ENCODE measurements around the gene C18orf63.
"Not testable (repeated sequence)": the region's sequence is repeated elsewhere in the genome, so short reads cannot be mapped to it uniquely, and the experiment has no call there.

The C18orf63 gene

DNA sequence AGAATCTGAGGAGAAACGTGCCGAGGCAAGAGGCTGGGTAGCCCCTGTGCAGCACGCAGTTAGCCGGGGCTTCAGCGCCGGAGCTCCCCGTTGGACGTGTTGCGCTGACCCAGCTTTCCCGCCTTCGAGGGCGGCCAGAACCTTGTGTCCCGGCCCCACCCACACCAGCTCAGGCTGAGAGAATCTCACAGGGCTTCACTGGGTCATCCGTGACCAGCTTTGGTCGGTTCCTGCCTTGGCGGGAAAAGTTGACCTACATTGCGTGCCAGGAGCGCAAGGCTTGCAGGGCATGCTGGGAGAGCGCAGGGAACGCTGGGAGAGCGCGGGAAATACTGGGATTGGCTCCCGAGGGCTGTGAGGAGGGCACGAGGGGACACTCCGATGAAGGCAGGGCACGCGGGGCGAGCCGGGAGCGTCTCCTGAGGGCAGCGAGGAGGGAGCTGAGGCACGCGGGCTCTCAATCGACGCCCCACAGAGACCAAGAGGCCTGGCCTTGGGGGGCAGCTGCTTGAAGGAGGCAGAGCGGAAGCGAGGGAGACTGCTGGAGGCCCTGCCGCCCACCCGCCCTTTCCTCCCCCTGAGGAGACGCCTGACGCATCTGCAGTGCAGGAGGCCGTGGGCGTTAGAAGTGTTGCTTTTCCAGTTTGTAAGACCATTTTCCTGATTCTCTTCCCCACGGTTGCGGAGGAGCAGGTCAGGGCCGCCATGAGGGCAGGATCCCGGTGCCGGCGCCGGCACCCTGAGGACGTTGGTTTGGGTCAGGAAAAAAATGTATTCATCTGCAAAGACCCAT, at the start of gene C18orf63:
Gene C18orf63, plus strand, starts transcription at position 376 of the 793 bp plus-strand sequence. CDS start 2,027 bp downstream, outside the sequence.
- no peak for DNase-seq (ENCODE audit: low read depth in 2 of 2, low spot score in 1 of 2)

DNA sequence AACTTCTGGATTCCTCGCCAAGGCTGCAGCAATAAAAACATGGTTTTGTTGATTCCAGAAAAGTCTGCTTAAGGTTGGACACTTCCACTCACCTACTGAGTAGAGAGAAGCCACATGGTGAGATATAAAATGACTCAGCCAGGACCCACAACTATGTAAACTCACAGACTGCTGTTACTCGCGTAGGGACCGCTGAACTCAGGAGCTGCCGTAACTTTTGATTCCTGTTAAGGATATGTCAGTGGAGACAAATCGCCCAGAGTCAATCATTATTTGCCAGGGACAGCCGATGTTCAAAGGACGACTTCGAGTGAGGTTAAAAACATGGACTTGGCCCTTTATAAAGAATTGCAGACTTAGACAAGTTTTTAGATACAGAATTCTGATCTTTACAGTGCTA, 49.5 kb upstream of the C18orf63 start:
- no peak for DNase-seq (ENCODE audit: low read depth in 2 of 2, low spot score in 1 of 2)

DNA sequence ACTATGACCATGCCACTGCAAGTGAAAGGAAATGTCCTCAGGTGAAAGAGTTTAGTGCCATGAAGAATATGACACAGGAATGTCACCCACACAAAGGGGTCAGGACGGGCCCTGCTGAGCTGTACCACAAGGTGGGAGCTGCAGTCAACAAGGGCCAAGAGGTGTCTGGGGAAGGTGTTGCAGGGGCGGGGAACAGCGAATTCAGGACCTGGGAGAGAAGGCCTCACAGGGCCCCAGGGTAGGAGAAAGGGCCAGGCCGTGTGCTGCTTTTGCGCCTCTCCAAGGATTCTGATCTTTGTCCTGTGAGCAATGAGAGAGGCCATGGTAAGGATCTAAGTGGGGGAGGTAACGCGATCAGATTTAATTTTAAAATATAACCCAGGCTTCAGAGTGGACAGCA, 47.5 kb upstream of the C18orf63 start:
- DNase-seq (ENCODE audit: low read depth in 2 of 2, low spot score in 1 of 2), result no peak

DNA sequence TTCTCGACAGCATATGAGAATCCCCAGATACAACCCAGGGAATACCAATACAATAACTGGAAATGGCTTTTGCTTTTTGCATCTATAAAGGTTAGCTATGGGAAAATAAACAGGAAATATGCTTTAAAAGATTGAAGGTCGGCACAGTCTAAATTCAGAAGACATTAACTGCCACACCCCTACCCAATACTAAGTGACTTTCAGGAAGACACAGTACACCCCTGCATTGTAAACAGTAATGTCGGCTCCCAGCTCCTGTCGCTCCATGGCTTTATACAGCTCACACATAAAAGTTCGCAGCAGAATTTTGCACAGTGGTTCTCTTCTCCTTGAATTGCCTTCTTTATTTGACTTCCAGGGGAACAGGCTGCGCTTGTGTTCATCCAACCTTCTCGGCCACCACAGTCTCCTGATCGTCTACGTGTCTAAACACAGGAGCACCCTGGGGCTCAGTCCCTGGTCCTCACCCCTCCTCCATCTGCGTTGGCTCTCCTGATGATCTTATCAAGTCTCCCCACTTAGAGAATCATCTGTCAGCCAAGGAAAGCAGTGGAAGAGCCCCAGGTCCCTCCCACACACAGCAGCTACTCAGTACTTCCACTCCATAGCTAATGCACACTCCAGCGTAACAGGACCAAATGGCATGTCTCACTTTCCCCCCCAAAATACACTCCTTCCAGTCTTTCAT, 46.6 kb upstream of the C18orf63 start:
- no peak for DNase-seq (ENCODE audit: low read depth in 2 of 2, low spot score in 1 of 2)

DNA sequence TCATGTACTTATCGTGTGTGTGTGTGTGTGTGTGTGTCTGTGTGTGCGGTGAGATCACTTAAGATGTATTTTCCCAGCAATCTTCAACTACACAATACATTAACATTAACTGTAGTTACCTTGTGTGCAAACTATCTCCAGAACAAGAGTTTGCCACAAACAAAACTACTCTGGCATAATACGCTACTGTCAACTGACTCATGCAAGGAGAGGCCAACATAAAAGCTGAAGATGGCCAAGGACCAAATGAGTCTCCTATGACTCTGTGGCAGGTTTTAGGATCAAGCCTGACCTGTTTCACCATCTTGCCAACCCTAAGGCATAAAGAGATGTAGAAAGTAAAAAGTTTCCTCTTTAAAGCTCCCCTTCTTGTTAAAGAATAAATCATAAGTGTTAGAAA, 44.0 kb upstream of the C18orf63 start:
- DNase-seq (ENCODE audit: low read depth in 2 of 2, low spot score in 1 of 2), result no peak

DNA sequence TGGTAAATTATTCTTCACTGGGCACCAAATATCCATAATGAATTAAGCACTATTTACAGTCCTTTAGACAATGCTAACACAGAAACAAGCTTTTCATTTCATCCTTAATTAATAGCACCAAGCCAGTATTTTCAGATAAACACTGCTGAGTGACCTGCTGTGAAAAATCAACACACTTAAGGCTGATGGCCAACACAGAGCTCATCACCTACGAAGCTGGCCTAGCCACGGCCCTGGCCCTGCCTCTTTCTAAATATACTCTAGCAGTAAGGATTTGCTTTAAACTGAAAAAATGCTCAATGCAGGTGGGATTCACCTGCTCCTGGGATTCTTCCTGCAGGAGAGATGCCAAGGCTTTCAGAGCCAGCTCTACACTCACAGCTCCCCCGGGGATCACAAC, 42.2 kb upstream of the C18orf63 start:
- no peak for DNase-seq (ENCODE audit: low read depth in 2 of 2, low spot score in 1 of 2)

DNA sequence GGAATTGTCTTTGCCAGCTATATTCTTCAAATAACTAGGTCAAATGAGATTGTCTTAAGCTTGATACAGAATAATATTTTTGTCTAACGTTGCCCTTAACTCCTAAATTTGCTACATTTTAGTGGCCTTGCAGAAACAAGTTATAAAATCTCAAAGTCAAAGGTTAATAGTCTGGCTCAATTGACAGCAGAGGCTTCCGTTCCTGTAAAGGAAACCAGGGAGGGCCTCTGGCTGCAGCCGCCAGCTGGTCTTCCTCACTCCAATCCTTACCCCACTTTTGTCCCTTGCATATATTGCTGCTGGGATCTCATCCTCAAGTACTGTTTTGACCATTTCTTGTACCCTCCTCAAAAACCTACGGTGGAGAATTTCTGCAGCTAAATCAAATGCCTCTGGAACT, 40.9 kb upstream of the C18orf63 start:
- DNase-seq (ENCODE audit: low read depth in 2 of 2, low spot score in 1 of 2), result no peak

DNA sequence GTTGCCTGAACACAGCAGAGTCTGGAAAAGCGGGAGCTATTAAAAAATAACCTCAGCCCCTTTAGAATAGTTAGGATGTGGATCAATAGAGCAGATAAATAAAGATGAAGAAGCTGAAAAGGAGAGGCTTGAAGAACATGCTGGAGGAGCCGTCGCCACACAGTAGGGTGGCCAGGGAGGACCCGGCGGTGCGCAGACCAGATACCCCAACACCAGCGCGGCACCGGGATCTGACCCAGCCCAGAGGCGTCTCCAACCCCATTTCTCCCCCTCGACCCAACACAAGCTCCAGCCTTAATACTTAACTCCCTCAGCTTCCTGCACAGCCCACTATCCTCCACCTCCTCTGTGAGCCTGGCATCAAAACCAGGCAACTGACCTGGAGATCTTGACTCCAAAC, 39.9 kb upstream of the C18orf63 start:
- DNase-seq (ENCODE audit: low read depth in 2 of 2, low spot score in 1 of 2), result no peak

DNA sequence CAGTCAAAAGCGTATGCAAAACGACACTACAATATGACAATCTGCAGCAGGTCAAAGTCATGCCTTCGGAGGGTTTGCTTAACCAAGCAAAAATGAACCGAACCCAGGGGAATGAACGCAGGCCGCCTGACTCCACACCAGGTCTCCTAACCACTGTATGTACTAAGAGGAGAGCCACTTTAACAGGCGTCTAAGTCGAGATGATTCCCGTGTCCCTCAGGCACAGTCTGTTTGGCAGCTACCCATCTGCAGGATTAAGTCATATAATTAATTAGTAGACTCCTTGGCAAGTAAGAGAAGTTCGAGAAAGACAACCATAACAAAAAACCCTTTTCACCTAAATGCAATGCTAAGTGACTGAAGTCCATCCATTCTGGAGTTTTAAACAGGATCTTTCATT, 39.0 kb upstream of the C18orf63 start:
- DNase-seq (ENCODE audit: low read depth in 2 of 2, low spot score in 1 of 2), result no peak

DNA sequence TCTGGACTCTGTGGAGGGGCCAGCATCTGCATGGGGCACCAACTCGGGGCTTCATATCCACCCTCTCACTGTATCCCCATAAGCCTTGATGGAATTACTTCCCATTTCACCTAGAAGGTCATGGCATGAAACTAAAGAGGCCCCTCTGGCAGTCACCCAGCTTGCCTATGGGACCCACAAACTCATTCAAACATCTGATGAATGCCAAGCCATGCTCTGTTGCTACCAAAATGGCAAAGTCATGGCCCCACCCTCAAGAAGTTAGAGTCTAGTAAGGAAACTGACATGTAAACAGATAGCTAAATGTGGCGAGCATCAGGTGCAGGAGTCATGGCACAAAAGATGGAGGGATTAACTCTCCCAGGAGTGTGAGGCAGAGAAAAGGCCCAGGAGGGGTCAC, 38.3 kb upstream of the C18orf63 start:
- DNase-seq (ENCODE audit: low read depth in 2 of 2, low spot score in 1 of 2), result no peak

DNA sequence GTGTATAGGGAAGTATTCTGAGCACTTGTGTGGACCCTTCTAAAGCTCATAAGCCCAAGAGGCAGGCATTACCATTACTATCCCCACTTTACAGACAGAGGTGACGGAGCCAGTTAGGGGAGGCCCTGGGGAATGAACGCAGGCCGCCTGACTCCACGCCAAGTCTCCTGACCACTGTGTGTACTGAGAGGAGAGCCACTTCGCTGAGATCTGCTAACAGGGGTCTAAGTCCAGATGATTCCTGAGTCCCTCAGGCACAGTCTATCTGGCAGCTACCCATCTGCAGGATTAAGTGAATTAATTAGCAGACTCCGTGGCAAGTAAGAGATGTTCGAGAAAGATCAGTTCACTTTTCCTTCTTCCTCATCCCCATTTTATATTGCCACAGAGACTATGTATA, 37.6 kb upstream of the C18orf63 start:
- no peak for DNase-seq (ENCODE audit: low read depth in 2 of 2, low spot score in 1 of 2)

DNA sequence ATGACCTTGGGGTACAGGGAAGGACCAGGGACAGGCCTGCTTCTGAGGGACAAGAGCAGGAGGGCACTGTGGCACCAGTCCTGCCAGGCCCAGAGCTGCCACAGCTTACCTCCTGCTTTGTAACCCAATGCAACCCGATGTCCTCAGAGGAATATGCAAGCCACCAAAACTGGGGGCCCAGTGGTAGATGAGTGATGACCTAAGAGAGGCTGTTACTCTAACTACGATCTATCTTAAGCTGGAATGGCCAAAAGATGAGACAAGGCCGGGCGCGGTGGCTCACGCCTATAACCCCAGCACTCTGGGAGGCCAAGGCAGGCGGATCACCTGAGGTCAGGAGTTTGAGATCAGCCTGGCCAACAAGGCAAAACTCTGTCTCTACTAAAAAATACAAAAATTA, 36.7 kb upstream of the C18orf63 start:
- DNase-seq (ENCODE audit: low read depth in 2 of 2, low spot score in 1 of 2), result no peak

DNA sequence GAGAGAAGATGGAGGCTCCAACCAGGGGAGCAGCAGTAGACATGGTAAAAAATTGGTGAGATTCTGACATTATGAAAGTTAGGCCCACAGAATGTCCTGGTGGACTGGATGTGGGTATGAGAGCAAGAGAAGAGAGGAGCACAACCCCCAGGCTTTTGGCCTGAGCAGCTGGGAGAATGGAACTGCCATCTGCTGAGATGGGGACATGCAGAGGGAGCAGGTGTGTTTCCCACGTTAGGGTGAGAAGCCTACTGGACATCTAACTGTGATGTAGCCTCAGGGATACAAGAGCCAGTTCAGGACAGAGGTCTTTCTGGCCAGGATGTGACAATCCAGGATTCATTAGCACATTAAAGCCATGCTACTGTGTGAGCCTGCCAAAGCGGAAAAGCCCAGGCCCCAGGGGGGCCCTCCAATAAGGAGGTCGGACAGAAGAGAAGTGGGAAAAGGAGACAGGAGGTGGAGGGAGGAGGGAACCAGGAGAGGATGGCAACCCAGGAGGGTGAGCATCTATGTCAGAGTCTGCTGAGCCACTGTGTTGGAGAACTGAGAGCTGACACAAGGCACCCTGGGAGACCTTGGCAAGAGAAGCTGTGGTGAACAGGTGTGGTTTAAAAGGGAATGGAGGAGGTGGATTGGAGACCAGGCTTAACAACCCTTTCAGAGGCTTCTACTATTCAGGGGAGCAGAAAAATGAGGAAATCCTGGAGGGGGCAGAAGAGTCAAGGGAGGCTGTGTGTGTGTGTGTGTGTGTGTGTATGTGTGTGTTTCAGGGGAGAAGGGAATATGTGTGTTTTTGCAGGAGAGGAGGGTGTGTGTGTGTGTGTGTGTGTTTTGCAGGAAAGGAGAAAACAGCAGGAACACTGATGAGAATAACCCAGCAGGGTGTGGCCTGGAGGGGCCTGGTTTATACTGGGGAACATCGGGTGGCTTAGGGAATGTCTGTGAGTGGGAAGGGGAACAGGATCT, 34.3 kb upstream of the C18orf63 start:
- DNase-seq (ENCODE audit: low read depth in 2 of 2, low spot score in 1 of 2), result no peak

DNA sequence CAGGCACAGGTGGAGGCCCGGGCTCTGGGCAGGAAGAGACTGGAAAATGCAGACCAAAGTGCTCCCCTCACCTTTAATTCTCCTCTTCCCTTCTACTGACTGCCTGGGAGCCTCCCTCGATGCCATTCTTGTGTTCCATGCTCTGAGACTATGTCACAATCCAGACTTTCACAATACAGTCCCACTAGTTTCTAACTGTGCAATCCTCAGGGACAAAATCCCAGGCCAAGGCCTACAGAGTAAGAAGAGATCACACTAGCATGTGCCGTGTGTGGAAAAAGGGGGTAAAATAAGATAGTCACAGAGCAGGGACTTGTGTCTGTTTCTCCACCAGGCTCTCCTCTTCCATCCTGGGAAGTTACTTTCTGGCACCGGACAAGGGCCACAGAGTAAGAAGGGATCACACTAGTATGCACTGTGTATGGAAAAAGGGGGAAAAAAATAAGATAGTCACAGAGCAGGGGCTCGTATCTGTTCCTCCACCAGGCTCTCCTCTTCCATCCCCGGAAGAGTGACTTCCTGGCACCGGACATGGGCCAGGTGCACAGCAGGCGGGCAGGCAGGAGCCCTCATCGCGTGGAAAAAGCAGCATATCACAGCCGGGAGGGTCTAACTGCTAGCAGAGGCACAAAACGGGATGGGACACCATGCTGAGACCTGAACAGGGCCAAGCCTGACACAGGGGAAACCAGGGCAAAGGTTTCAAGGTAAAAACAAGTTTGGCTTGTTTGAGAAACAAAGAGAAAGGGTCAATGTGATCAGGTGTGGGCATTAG, 33.5 kb upstream of the C18orf63 start:
- DNase-seq (ENCODE audit: low read depth in 2 of 2, low spot score in 1 of 2), result no peak

DNA sequence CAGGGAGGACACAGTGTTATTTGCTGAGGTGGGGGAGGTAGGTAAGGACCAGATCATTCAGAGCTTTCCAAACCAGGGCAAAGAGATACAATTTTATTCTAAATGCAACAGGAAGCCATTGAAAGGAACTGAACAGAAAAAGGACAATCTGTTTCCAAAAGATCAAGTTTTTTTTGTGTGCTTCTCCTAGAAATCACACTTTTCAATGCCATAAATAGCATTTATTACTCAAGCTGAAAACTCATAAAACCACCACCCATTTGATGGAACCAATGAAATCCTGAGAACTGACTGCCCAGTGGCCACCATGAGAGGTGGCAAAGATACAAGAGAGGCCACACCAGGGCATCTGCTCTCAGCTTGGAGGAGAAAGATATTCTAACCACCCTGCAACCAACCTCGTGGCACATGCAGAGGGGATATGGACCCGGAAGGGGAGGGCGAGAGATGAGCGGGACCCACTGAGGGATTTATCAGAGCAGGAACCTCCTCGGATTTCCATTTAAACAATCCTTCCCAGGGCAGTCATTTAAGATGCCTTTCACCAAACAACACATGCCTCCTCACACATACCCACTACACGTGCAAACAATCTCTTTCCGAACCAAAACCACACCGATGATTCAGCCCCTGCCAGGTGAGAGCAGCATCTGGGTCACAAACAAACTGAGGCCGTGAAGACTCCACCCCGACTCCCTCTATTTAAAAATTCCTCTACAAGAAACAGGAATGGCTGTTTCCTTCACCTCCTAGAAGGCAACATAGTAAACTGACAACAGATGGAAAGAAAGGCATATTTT, 32.7 kb upstream of the C18orf63 start:
- DNase-seq (ENCODE audit: low read depth in 2 of 2, low spot score in 1 of 2), result no peak

DNA sequence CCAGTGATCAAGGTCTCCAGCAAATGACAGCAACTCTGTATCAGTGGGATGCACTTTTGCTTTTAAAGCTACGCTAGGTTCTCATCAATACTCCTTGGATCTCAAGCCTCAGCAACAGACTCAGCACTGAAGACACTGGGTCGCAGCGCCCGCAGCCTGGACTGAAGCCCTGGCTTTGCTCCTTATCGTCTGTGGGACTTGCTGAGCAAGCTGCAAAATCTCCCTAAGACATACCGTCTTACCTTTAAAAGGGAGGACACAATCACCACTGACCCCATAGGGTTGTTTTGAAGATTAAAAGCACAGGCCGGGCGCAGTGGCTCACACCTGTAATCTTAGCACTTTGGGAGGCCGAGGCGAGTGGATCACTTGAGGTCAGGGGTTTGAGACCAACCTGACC, 32.0 kb upstream of the C18orf63 start:
- no peak for DNase-seq (ENCODE audit: low read depth in 2 of 2, low spot score in 1 of 2)

DNA sequence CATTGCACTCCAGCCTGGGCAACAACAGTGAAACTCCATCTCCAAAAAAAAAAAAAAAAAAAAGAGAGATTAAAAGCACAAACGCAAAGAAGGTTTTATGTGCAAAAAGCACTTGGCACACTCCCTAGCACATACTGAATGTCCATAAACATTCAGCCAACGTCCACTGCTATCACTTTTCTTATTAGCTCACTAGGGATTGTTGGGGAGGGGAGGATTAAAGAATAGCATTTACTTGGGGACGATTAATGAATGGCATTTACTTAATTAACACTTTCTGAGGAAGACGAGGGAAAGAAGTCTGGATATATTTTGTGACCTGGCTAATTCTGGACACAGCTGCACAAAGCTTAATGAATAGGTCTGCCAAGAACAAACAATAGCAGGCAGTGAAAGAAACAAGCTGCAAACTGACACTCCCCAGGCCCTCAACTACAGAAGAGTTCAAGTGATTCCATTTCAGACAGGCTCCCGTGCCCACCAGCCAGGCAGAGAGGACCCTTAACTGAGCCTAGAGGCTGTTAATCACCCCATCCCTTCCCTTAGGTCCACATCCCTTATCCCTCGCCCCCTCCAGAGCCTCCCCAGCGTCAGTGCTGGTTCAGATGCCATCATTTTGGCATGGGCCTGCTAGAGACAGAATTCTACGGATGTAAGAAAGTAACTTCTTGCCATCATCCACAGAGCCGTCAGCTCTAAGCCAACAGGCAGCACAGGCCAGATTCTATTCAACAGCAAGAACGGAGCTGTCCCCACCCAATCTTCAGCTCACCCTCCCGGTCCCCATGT, 31.3 kb upstream of the C18orf63 start:
- no peak for DNase-seq (ENCODE audit: low read depth in 2 of 2, low spot score in 1 of 2)

DNA sequence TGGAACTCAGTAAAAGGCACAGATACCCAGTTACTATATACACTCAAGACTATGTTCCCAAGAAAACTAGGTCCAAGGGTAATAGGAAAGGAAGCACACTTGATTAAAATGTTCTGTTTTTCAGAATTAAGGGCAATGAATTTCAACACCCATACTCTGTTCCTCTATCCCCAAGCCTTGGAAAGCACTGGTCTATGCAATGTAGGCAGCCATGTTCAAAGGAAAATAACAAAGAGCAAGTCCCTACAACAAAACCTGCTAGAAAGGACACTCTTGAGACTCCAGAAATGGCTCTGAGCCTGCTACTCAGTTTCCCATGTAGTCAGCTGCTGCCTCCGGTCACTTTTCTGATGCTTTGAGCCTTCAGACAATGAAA, 30.7 kb upstream of the C18orf63 start:
- DNase-seq (ENCODE audit: low read depth in 2 of 2, low spot score in 1 of 2), result no peak

DNA sequence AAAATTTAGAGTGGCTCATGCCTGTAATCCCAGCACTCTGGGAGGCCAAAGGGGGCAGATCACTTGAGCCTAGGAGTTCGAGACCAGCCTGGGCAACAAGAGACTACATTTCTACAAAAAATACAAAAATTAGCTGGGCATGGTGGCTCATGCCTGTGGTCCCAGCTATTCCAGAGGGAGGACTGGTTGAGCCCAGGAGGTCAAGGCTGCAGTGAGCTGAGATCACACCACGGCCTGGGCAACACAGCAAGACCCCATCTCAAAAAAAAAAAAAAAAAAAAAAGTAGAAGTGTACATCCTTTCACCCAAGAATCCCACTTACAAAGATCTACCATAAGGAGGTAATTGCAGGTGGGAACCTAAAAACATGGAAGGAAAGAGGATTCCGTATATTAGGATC, 30.1 kb upstream of the C18orf63 start:
- DNase-seq (ENCODE audit: low read depth in 2 of 2, low spot score in 1 of 2), result not testable (repeated sequence)
